Nephron (organoid): ENCODE measurements around the gene ZNF536.

Experiments used
- H3K27ac Mint-ChIP-seq, 3 experiments: 2 replicates each; pipeline ENCODE4 v1.8.0; 2020; ENCODE audit warnings: mixed read lengths in 3 of 3, mild to moderate bottlenecking in 2 of 3, moderate library complexity in 1 of 3
- H3K27me3 Mint-ChIP-seq: 2 replicates; pipeline ENCODE4 v1.8.0; 2021; ENCODE audit warnings: low read depth, mild to moderate bottlenecking, moderate library complexity, mixed read lengths
- H3K36me3 Mint-ChIP-seq: 2 replicates; pipeline ENCODE4 v1.8.0; 2020; ENCODE audit warnings: low read depth, mixed read lengths
- H3K4me1 Mint-ChIP-seq: 2 replicates; pipeline ENCODE4 v1.8.0; 2020; ENCODE audit warnings: mixed read lengths
- H3K4me3 Mint-ChIP-seq, 3 experiments: 2 replicates each; pipeline ENCODE4 v1.8.0; 2020; ENCODE audit warnings: mild to moderate bottlenecking in 3 of 3, mixed read lengths in 3 of 3, moderate library complexity in 2 of 3
- H3K9me3 Mint-ChIP-seq: 2 replicates; pipeline ENCODE4 v1.8.0; 2020; ENCODE audit warnings: mixed read lengths
- TF ChIP-seq, protein P1 (sequence below), 3 experiments: fragments of 200-600 bp; sonication (generic); IDR thresholded peaks; one replicate each; pipeline ENCODE4 v1.5.0; 2021; ENCODE audit warnings: antibody characterized with exemption in 3 of 3; ENCODE audit not compliant: unreplicated experiment in 3 of 3

The ZNF536 gene

GRCh38 chr19:30449078-30449590 lies 77.0 kb downstream of the ZNF536 start:
- Mint-ChIP-seq H3K27me3 (peaks cover 5% of the 10 kb centered on the region), H3K4me3 (peak overlapping the region in 2 of 3 experiments; percentile 77 to 78), H3K9me3 (no peaks in the 10 kb centered on the region), H3K27ac (peak overlapping the region; percentile 68 to 76 (median 73)), H3K36me3 (no peaks in the 10 kb centered on the region), H3K4me1 (peaks cover 51% of the 10 kb centered on the region)
- TF ChIP-seq, protein P1, sequence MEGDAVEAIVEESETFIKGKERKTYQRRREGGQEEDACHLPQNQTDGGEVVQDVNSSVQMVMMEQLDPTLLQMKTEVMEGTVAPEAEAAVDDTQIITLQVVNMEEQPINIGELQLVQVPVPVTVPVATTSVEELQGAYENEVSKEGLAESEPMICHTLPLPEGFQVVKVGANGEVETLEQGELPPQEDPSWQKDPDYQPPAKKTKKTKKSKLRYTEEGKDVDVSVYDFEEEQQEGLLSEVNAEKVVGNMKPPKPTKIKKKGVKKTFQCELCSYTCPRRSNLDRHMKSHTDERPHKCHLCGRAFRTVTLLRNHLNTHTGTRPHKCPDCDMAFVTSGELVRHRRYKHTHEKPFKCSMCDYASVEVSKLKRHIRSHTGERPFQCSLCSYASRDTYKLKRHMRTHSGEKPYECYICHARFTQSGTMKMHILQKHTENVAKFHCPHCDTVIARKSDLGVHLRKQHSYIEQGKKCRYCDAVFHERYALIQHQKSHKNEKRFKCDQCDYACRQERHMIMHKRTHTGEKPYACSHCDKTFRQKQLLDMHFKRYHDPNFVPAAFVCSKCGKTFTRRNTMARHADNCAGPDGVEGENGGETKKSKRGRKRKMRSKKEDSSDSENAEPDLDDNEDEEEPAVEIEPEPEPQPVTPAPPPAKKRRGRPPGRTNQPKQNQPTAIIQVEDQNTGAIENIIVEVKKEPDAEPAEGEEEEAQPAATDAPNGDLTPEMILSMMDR (IDR thresholded peaks at IDR 0.05; ENCODE audit: unreplicated experiment in 3 of 3): peak in 1 of 3 experiments; percentile 6

DNA sequence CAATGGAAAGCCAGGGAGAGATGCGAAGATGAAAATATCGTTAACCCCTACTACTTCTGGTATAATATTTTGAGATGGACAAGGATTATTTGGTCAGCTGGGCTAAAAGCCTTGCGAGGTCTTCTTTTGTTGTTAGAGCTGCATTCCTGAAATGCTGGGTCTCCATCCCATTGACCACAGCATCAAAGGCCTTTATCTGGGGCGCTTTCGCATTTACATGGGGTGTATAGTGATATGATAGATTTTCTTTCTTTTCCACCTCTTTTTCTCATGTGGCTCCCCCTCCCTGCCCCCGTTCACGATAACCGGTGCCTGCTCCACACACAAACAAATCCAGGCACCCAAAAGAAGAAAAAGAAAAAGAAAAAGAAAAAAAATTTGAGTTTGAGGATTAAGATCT lies 77.5 kb downstream of the ZNF536 start:
- Mint-ChIP-seq H3K4me3 (peak overlapping the region; percentile 70 to 78 (median 77)), H3K9me3 (no peaks in the 10 kb centered on the region), H3K36me3 (no peaks in the 10 kb centered on the region), H3K27ac (peak overlapping the region; percentile 68 to 76 (median 73)), H3K27me3 (peaks cover 5% of the 10 kb centered on the region), H3K4me1 (peaks cover 51% of the 10 kb centered on the region)
- TF ChIP-seq, protein P1 (IDR thresholded peaks at IDR 0.05; ENCODE audit: unreplicated experiment in 3 of 3): no peak

- Mint-ChIP-seq H3K27me3 (peaks cover 5% of the 10 kb centered on the region), H3K27ac (peak overlapping the region; percentile 68 to 76 (median 73)), H3K36me3 (no peaks in the 10 kb centered on the region), H3K4me1 (peaks cover 51% of the 10 kb centered on the region), H3K4me3 (peak overlapping the region; percentile 70 to 78 (median 77)), H3K9me3 (no peaks in the 10 kb centered on the region)
- TF ChIP-seq, protein P1 (IDR thresholded peaks at IDR 0.05; ENCODE audit: unreplicated experiment in 3 of 3): no peak
Observed at GRCh38 chr19:30450100-30450499, 77.9 kb downstream of the ZNF536 start.

GRCh38 chr19:30450835-30451321 lies 78.7 kb downstream of the ZNF536 start:
- peak overlapping the region; percentile 53 to 76 (median 68) for H3K27ac Mint-ChIP-seq
- H3K27me3 Mint-ChIP-seq: peaks cover 5% of the 10 kb centered on the region
- peaks cover 51% of the 10 kb centered on the region for H3K4me1 Mint-ChIP-seq
- peak overlapping the region in 2 of 3 experiments; percentile 60 to 72 for H3K4me3 Mint-ChIP-seq
- H3K36me3 Mint-ChIP-seq: no peaks in the 10 kb centered on the region
- TF ChIP-seq, protein P1 (IDR thresholded peaks at IDR 0.05; ENCODE audit: unreplicated experiment in 3 of 3): no peak
- no peaks in the 10 kb centered on the region for H3K9me3 Mint-ChIP-seq

- H3K27ac Mint-ChIP-seq: peak overlapping the region in 1 of 3 experiments; percentile 80
- H3K27me3 Mint-ChIP-seq: peaks cover 5% of the 10 kb centered on the region
- no peak overlapping the region for H3K4me3 Mint-ChIP-seq
- H3K36me3 Mint-ChIP-seq: no peaks in the 10 kb centered on the region
- peaks cover 33% of the 10 kb centered on the region for H3K4me1 Mint-ChIP-seq
- TF ChIP-seq, protein P1 (IDR thresholded peaks at IDR 0.05; ENCODE audit: unreplicated experiment in 3 of 3): no peak
- no peaks in the 10 kb centered on the region for H3K9me3 Mint-ChIP-seq
Observed at GRCh38 chr19:30452931-30453330, 80.7 kb downstream of the ZNF536 start.

- Mint-ChIP-seq H3K27ac (no peak overlapping the region), H3K4me3 (no peak overlapping the region), H3K27me3 (peaks cover 5% of the 10 kb centered on the region), H3K36me3 (no peaks in the 10 kb centered on the region), H3K9me3 (no peaks in the 10 kb centered on the region), H3K4me1 (peaks cover 25% of the 10 kb centered on the region)
- TF ChIP-seq, protein P1 (IDR thresholded peaks at IDR 0.05; ENCODE audit: unreplicated experiment in 3 of 3): no peak
Observed at GRCh38 chr19:30453743-30454142, 81.6 kb downstream of the ZNF536 start.
